ENCODE results near the gene HECTD2. TPM values are rescaled to one million over a fixed set of nuclear protein-coding genes. Genes with fewer than 3 reads are reported as not detected.
A peak's percentile ranks its signal among the peaks of the same experiment; 100 is the strongest.

The HECTD2 gene
- total and polyA plus RNA-seq, 9 of the 15 experiments (the other 6 are each of a cell fraction or from before 2014, with no cell fraction given) = 1.3 to 5.9 (median 3.9) TPM

DNA sequence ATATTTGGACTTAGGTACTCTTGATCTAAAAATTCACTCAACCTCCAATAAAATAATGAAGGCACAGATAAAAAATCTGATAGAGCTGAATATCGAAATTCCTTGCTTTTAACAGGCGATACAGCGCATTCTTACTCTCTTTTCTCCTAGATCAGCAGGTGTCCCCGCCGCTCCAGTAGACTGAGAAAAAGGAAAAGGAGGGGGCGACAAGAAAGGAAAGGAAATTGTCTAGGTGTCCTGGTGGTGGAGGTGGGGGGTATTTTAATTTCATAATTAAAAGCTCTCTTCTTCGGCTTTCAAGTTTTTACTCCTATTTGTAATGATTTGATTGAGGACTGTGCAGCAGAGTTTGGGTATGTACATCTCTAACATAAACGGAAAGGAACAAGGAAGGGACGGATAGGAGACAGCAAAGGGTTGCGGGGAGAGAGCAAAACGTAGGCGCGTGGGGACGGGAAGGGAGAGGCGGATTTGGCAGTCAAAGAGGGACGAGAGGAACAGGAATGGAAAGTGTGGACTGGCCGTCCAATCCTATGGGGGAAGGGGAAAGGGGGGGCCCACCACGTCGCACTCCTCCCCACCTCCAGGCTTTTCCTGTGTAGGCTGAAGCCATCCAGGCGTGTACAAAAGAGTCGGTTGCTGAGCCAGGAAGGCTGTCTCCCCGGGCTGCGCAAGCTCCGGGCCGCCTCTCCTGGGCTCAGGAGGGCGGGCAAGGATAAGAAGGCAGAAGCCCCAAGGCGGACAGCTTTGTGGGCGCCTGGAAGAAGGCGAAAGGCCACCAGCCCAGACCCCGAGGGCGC is 875 bp upstream of the HECTD2 start (continued):
- TF ChIP-seq TAF9B (IDR thresholded peaks at IDR 0.05; ENCODE audit: partially characterized antibody) (no peak), RUNX1 (IDR thresholded peaks at IDR 0.05; ENCODE audit: low read depth) (no peak), SRSF3 (IDR thresholded peaks at IDR 0.05; ENCODE audit: insufficient read depth, low read length) (no peak), KLF10 (CRISPR knock-in tag; IDR thresholded peaks at IDR 0.05) (no peak), RBM25 (IDR thresholded peaks at IDR 0.05; ENCODE audit: low read depth, low read length, severe bottlenecking) (no peak), PHTF2 (CRISPR knock-in tag; IDR thresholded peaks at IDR 0.05) (no peak), MYNN (IDR thresholded peaks at IDR 0.05) (no peak), MYNN (CRISPR knock-in tag; IDR thresholded peaks at IDR 0.05) (no peak), ARNT (IDR thresholded peaks at IDR 0.05) (no peak), FOSL1 (tag; conservative IDR thresholded peaks at IDR 0.05) (no peak), RFX1 (IDR thresholded peaks at IDR 0.05) (no peak), MAZ (CRISPR knock-in tag; conservative IDR thresholded peaks at IDR 0.05 in 1 of 2, IDR thresholded peaks at IDR 0.05 in 1 of 2) (no peak; a peak in 1 of 4 replicates), PCBP2 (IDR thresholded peaks at IDR 0.05; ENCODE audit: low read depth, low read length, poor library complexity, severe bottlenecking) (no peak), STAT5A (IDR thresholded peaks at IDR 0.05; ENCODE audit: borderline replicate concordance, low read length) (no peak), SUPT5H (IDR thresholded peaks at IDR 0.05) (peak; percentile 63; the same call in 1 of the 2 replicates), NFRKB (IDR thresholded peaks at IDR 0.05; ENCODE audit: low read depth) (no peak), POU5F1 (IDR thresholded peaks at IDR 0.05; ENCODE audit: borderline replicate concordance, low read depth, low read length, partially characterized antibody) (no peak)
- TF ChIP-seq, protein P1, sequence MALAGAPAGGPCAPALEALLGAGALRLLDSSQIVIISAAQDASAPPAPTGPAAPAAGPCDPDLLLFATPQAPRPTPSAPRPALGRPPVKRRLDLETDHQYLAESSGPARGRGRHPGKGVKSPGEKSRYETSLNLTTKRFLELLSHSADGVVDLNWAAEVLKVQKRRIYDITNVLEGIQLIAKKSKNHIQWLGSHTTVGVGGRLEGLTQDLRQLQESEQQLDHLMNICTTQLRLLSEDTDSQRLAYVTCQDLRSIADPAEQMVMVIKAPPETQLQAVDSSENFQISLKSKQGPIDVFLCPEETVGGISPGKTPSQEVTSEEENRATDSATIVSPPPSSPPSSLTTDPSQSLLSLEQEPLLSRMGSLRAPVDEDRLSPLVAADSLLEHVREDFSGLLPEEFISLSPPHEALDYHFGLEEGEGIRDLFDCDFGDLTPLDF (CRISPR knock-in tag; IDR thresholded peaks at IDR 0.05) = peak; percentile 32; the same call in 1 of the 2 replicates
- TF ChIP-seq, protein P2, sequence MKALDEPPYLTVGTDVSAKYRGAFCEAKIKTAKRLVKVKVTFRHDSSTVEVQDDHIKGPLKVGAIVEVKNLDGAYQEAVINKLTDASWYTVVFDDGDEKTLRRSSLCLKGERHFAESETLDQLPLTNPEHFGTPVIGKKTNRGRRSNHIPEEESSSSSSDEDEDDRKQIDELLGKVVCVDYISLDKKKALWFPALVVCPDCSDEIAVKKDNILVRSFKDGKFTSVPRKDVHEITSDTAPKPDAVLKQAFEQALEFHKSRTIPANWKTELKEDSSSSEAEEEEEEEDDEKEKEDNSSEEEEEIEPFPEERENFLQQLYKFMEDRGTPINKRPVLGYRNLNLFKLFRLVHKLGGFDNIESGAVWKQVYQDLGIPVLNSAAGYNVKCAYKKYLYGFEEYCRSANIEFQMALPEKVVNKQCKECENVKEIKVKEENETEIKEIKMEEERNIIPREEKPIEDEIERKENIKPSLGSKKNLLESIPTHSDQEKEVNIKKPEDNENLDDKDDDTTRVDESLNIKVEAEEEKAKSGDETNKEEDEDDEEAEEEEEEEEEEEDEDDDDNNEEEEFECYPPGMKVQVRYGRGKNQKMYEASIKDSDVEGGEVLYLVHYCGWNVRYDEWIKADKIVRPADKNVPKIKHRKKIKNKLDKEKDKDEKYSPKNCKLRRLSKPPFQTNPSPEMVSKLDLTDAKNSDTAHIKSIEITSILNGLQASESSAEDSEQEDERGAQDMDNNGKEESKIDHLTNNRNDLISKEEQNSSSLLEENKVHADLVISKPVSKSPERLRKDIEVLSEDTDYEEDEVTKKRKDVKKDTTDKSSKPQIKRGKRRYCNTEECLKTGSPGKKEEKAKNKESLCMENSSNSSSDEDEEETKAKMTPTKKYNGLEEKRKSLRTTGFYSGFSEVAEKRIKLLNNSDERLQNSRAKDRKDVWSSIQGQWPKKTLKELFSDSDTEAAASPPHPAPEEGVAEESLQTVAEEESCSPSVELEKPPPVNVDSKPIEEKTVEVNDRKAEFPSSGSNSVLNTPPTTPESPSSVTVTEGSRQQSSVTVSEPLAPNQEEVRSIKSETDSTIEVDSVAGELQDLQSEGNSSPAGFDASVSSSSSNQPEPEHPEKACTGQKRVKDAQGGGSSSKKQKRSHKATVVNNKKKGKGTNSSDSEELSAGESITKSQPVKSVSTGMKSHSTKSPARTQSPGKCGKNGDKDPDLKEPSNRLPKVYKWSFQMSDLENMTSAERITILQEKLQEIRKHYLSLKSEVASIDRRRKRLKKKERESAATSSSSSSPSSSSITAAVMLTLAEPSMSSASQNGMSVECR (CRISPR knock-in tag; IDR thresholded peaks at IDR 0.05) = no peak
- TF ChIP-seq, protein P3, sequence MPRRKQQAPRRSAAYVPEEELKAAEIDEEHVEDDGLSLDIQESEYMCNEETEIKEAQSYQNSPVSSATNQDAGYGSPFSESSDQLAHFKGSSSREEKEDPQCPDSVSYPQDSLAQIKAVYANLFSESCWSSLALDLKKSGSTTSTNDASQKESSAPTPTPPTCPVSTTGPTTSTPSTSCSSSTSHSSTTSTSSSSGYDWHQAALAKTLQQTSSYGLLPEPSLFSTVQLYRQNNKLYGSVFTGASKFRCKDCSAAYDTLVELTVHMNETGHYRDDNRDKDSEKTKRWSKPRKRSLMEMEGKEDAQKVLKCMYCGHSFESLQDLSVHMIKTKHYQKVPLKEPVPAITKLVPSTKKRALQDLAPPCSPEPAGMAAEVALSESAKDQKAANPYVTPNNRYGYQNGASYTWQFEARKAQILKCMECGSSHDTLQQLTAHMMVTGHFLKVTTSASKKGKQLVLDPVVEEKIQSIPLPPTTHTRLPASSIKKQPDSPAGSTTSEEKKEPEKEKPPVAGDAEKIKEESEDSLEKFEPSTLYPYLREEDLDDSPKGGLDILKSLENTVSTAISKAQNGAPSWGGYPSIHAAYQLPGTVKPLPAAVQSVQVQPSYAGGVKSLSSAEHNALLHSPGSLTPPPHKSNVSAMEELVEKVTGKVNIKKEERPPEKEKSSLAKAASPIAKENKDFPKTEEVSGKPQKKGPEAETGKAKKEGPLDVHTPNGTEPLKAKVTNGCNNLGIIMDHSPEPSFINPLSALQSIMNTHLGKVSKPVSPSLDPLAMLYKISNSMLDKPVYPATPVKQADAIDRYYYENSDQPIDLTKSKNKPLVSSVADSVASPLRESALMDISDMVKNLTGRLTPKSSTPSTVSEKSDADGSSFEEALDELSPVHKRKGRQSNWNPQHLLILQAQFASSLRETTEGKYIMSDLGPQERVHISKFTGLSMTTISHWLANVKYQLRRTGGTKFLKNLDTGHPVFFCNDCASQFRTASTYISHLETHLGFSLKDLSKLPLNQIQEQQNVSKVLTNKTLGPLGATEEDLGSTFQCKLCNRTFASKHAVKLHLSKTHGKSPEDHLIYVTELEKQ (CRISPR knock-in tag; IDR thresholded peaks at IDR 0.05) = no peak

All from K562 (cell line).